HepG2 (cell line): Measurements from ENCODE around the gene SFXN2. TPM values are rescaled to one million over a fixed set of nuclear protein-coding genes. Genes with fewer than 3 reads are reported as not detected.

Source experiments
- ATAC-seq: fragments of 200-7000 bp; cut with Tn5 transposase; 3 replicates; pipeline ENCODE4 v1.9.1; 2020; ENCODE audit warnings: mild to moderate bottlenecking, moderate library complexity
- BruUV-seq: library from RNA; stranded (reverse); fragments of 400-500 nt; replicated peaks from 2 replicates; lab custom pipeline; 2021; lab: Mats Ljungman, UMichigan
- CTCF ChIA-PET: fragments of 300-600 bp; formaldehyde crosslinking; extraction: SDS; loops from one replicate; lab custom pipeline; 2021; ENCODE audit warnings: low total read pairs, inconsistent platforms, low intra/inter-chr PET ratio; lab: Yijun Ruan, JAX
- POLR2A ChIA-PET: fragments of 350-600 bp; sonication (Branson Sonifier 250); formaldehyde crosslinking; loops from one replicate; lab custom pipeline; 2020; ENCODE audit warnings: antibody characterized with exemption, inconsistent platforms; lab: Yijun Ruan, JAX
- DNase-seq: peaks from one replicate; pipeline ENCODE4 v3.0.0-alpha.2; 2015; ENCODE audit warnings: low spot score
- FAIRE-seq: peaks from 3 replicates; lab custom pipeline; 2011; peaks lifted over from hg19 to GRCh38; lab: Jason Lieb, UNC
- H2AFZ ChIP-seq: one replicate; pipeline ENCODE4 v1.6.1; 2011; ENCODE audit warnings: low read length, inconsistent platforms
- H3K27ac ChIP-seq: fragments of 300-600 bp; 3 replicates; pipeline ENCODE4 v1.8.0; 2011; ENCODE audit warnings: mixed run types, mild to moderate bottlenecking, mixed read lengths, low read length, inconsistent platforms; ENCODE audit not compliant: insufficient read depth; ENCODE audit errors: extremely low read length
- H3K27me3 ChIP-seq, 2 experiments: fragments of 200-600 bp in 1 of 2; 2 replicates in 1 of 2; 3 replicates in 1 of 2; pipeline versions ENCODE4 v1.6.0 to v1.8.0; 2011; ENCODE audit warnings: low read length in 2 of 2, mild to moderate bottlenecking in 2 of 2, moderate library complexity in 2 of 2, inconsistent platforms in 1 of 2; ENCODE audit not compliant: insufficient read depth in 2 of 2, control insufficient read depth in 1 of 2
- H3K36me3 ChIP-seq, 2 experiments: fragments of 200-600 bp in 1 of 2; replicated peaks in 1 of 2; 2 replicates in 1 of 2; 3 replicates in 1 of 2; pipeline versions ENCODE4 v1.5.1 to v1.8.0; 2011; ENCODE audit warnings: low read length in 2 of 2, inconsistent platforms in 1 of 2; ENCODE audit not compliant: insufficient read depth in 2 of 2, control insufficient read depth in 1 of 2
- H3K4me1 ChIP-seq: 2 replicates; pipeline ENCODE4 v1.5.1; 2012; ENCODE audit warnings: low read length, inconsistent platforms; ENCODE audit not compliant: insufficient read depth
- H3K4me2 ChIP-seq: 2 replicates; pipeline ENCODE4 v1.6.0; 2011; ENCODE audit warnings: low read depth, low read length, inconsistent platforms
- H3K4me3 ChIP-seq, 3 experiments: fragments of 200-600 bp in 1 of 3; sonication (generic), shearing (Covaris generic) in 1 of 3; replicated peaks in 1 of 3; 2 replicates each; pipeline ENCODE4 v1.5.1; 2011 to 2016; ENCODE audit warnings: low read length in 3 of 3, inconsistent platforms in 2 of 3, low read depth in 2 of 3, mild to moderate bottlenecking in 2 of 3, control low read depth in 1 of 3, mixed read lengths in 1 of 3; ENCODE audit not compliant: insufficient read depth in 1 of 3
- H3K79me2 ChIP-seq: one replicate; pipeline ENCODE4 v1.6.1; 2011; ENCODE audit warnings: low read length, inconsistent platforms; ENCODE audit not compliant: insufficient read depth
- H3K9ac ChIP-seq: 2 replicates; pipeline ENCODE4 v1.6.0; 2011; ENCODE audit warnings: mild to moderate bottlenecking, low read depth, low read length, inconsistent platforms; ENCODE audit not compliant: insufficient read depth
- H3K9me3 ChIP-seq: 2 replicates; pipeline ENCODE4 v1.5.1; 2012; ENCODE audit warnings: mild to moderate bottlenecking, low read length
- H4K20me1 ChIP-seq: 2 replicates; pipeline ENCODE4 v1.6.0; 2011; ENCODE audit warnings: inconsistent platforms, mild to moderate bottlenecking, low read length, moderate library complexity; ENCODE audit not compliant: insufficient read depth
- AFF4 ChIP-seq: sonication (generic); formaldehyde crosslinking; IDR thresholded peaks from 2 replicates; pipeline ENCODE4 v1.4.0; 2020; ENCODE audit warnings: missing genetic modification reagents
- POLR2AphosphoS5 ChIP-seq: IDR thresholded peaks from 2 replicates; pipeline ENCODE4 v1.6.1; 2012; ENCODE audit warnings: low read depth, low read length
- RARA ChIP-seq: IDR thresholded peaks from 2 replicates; pipeline ENCODE4 v1.6.1; 2016; ENCODE audit warnings: missing genetic modification reagents, missing compliant biosample characterization
- SRSF1 ChIP-seq: fragments of 200-400 bp; formaldehyde crosslinking; optimal IDR thresholded peaks from 2 replicates; pipeline ENCODE3; 2017; ENCODE audit warnings: mild to moderate bottlenecking, low read depth, low read length, moderate library complexity
- SSRP1 ChIP-seq: IDR thresholded peaks from 2 replicates; pipeline ENCODE4 v1.6.1; 2016; ENCODE audit warnings: control low read depth
- TFDP2 ChIP-seq: sonication (generic); formaldehyde crosslinking; IDR thresholded peaks from 2 replicates; pipeline ENCODE4 v1.4.0; 2020; ENCODE audit warnings: missing genetic modification reagents
- ZBTB10 ChIP-seq: sonication (generic); formaldehyde crosslinking; IDR thresholded peaks from 2 replicates; pipeline ENCODE4 v1.4.0; 2020; ENCODE audit warnings: missing genetic modification reagents, borderline replicate concordance
- ZFP36 ChIP-seq: fragments of 150-350 bp; IDR thresholded peaks from 2 replicates; pipeline ENCODE4 v1.6.1; 2018; ENCODE audit warnings: borderline replicate concordance, low read length, low read depth; ENCODE audit not compliant: partially characterized antibody
- ZKSCAN8 ChIP-seq: IDR thresholded peaks from 2 replicates; pipeline ENCODE4 v1.6.1; 2016; ENCODE audit warnings: borderline replicate concordance, missing genetic modification reagents, missing compliant biosample characterization
- ZNF124 ChIP-seq: sonication (generic); formaldehyde crosslinking; IDR thresholded peaks from 2 replicates; pipeline ENCODE4 v1.4.0; 2020; ENCODE audit warnings: missing genetic modification reagents
- ZNF557 ChIP-seq: sonication (generic); formaldehyde crosslinking; IDR thresholded peaks from 2 replicates; pipeline ENCODE4 v1.4.0; 2020; ENCODE audit warnings: missing genetic modification reagents
- WGBS: methylation state at CpG from one replicate; pipeline ENCODE4 v1.1.6; 2017; ENCODE audit warnings: low lambda C conversion rate; 5-methylcytosine and 5-hydroxymethylcytosine counted together
- in situ Hi-C: cut with HindIII; loops from 2 replicates; pipeline ENCODE4 v1.10.0; 2017; ENCODE audit warnings: low pct_unique_long_range_greater_than_20kb; ENCODE audit not compliant: extremely low pct_ligation_motif_present
- intact Hi-C: fragments of 100-400 bp; cut with micrococcal nuclease; formaldehyde crosslinking; loops from one replicate; pipeline ENCODE4 v1.10.0; 2022; ENCODE audit not compliant: unreplicated experiment
- polyA plus RNA-seq, 8 experiments: library from polyadenylated mRNA; depleted of rRNA in 3 of 8; stranded (reverse) in 7 of 8; unstranded in 1 of 8; fragments of >200 nt; fragmentation: Illumina TruSeq in 4 of 8; extraction: Trizol in 4 of 8; gene quantifications; 2 replicates each; pipeline versions ENCODE4 v1.2.1 to v1.2.3, GENCODE V29; 2011 to 2016; ENCODE audit warnings: low read depth in 4 of 8, missing spikeins in 1 of 8, mixed read lengths in 1 of 8; ENCODE audit not compliant: insufficient read depth in 1 of 8
- total RNA-seq, 5 experiments: library from RNA; depleted of rRNA; stranded (reverse); fragments of >200 nt; fragmentation: Illumina TruSeq; extraction: Trizol; gene quantifications; 2 replicates each; pipeline ENCODE4 v1.2.3, GENCODE V29; 2016; ENCODE audit warnings: low read depth in 1 of 5

SFXN2 gene
- total and polyA plus RNA-seq, 2 of the 13 experiments (the other 11 are each of a cell fraction or from before 2014, with no cell fraction given), result 12.8 to 21.1 TPM

- Histone ChIP-seq H3K27ac (peak overlapping the region; percentile 87), H3K4me2 (peak overlapping the region; percentile 55), H3K79me2 (no peaks in the 10 kb centered on the region), H3K36me3 (no peaks in the 10 kb centered on the region), H3K4me1 (peaks cover 59% of the 10 kb centered on the region), H2AFZ (no peak overlapping the region), H4K20me1 (no peaks in the 10 kb centered on the region), H3K27me3 (no peaks in the 10 kb centered on the region), H3K4me3 (no peak overlapping the region), H3K9me3 (no peaks in the 10 kb centered on the region), H3K9ac (peak overlapping the region; percentile 59)
- in situ Hi-C loops (no loop called here), intact Hi-C loops (no loop called here)
- DNase-seq, result no peak
- POLR2A ChIA-PET, result interaction anchor here (1.2 to 1.6 kb wide), 4 partner anchors 26 to 44 kb away, joined by 3 to 12 read pairs (median 4); no protein-coding TSS in a partner anchor
- ATAC-seq, result no peak
- 0 out of 2 replicates have a peak, but pooled peaks have one; percentile 14 for TF ChIP-seq ZNF124 (CRISPR knock-in tag)
- no peak for TF ChIP-seq ZBTB10 (CRISPR knock-in tag)
- CTCF ChIA-PET, result no interaction called here
- FAIRE-seq, result no peak
- 67% methylated on average over 3 of the region's 3 CpGs for WGBS
- no TSS peak for BruUV-seq
Observed at GRCh38 chr10:102770108-102770482, 55.7 kb downstream of the SFXN2 start.

- H2AFZ ChIP-seq, result no peak overlapping the region
- no peak overlapping the region for H3K4me3 ChIP-seq
- DNase-seq (peak; percentile 13), ATAC-seq (no peak), FAIRE-seq (no peak)
- in situ Hi-C loops, result no loop called here
- POLR2A ChIA-PET, result interaction anchor here (1.2 to 1.4 kb wide), 2 partner anchors 26 to 28 kb away, joined by 3 to 4 read pairs; no protein-coding TSS in a partner anchor
- H3K27ac ChIP-seq, result peak overlapping the region; percentile 87
- 79% methylated on average over 1 of the region's 1 CpG for WGBS
- peak overlapping the region; percentile 31; the same call in 1 of the 2 replicates for H3K9ac ChIP-seq
- H3K4me1 ChIP-seq, result peaks cover 66% of the 10 kb centered on the region
- no peaks in the 10 kb centered on the region for H3K79me2 ChIP-seq
- BruUV-seq, result no TSS peak
- intact Hi-C loops, result no loop called here
- no peaks in the 10 kb centered on the region for H3K36me3 ChIP-seq
- H3K9me3 ChIP-seq, result no peaks in the 10 kb centered on the region
- CTCF ChIA-PET, result no interaction called here
- no peak overlapping the region for H3K4me2 ChIP-seq
- no peaks in the 10 kb centered on the region for H4K20me1 ChIP-seq
- no peaks in the 10 kb centered on the region for H3K27me3 ChIP-seq
- TF ChIP-seq AFF4 (CRISPR knock-in tag) (no peak), ZFP36 (no peak), SSRP1 (CRISPR knock-in tag) (0 out of 2 replicates have a peak, but pooled peaks have one; percentile 46), ZKSCAN8 (CRISPR knock-in tag) (no peak), TFDP2 (CRISPR knock-in tag) (no peak), SRSF1 (no peak), ZNF557 (CRISPR knock-in tag) (no peak), RARA (CRISPR knock-in tag) (0 out of 2 replicates have a peak, but pooled peaks have one; percentile 22), POLR2AphosphoS5 (no peak)
Observed at GRCh38 chr10:102770792-102771191, 56.4 kb downstream of the SFXN2 start.
